ENCODE measurements around the gene CDC42BPG.

The CDC42BPG gene, protein sequence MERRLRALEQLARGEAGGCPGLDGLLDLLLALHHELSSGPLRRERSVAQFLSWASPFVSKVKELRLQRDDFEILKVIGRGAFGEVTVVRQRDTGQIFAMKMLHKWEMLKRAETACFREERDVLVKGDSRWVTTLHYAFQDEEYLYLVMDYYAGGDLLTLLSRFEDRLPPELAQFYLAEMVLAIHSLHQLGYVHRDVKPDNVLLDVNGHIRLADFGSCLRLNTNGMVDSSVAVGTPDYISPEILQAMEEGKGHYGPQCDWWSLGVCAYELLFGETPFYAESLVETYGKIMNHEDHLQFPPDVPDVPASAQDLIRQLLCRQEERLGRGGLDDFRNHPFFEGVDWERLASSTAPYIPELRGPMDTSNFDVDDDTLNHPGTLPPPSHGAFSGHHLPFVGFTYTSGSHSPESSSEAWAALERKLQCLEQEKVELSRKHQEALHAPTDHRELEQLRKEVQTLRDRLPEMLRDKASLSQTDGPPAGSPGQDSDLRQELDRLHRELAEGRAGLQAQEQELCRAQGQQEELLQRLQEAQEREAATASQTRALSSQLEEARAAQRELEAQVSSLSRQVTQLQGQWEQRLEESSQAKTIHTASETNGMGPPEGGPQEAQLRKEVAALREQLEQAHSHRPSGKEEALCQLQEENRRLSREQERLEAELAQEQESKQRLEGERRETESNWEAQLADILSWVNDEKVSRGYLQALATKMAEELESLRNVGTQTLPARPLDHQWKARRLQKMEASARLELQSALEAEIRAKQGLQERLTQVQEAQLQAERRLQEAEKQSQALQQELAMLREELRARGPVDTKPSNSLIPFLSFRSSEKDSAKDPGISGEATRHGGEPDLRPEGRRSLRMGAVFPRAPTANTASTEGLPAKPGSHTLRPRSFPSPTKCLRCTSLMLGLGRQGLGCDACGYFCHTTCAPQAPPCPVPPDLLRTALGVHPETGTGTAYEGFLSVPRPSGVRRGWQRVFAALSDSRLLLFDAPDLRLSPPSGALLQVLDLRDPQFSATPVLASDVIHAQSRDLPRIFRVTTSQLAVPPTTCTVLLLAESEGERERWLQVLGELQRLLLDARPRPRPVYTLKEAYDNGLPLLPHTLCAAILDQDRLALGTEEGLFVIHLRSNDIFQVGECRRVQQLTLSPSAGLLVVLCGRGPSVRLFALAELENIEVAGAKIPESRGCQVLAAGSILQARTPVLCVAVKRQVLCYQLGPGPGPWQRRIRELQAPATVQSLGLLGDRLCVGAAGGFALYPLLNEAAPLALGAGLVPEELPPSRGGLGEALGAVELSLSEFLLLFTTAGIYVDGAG (N-terminal part only)

GRCh38 chr11:64844330-64845128 is at the start of gene CDC42BPG:
Gene CDC42BPG, minus strand, starts transcription at chr11:64844653. Its CDS starts 84 bp downstream, at chr11:64844569.
- DNase-seq (ENCODE audit: low read depth, low spot score), result no peak

GRCh38 chr11:64893194-64894069 is 49.0 kb upstream of the CDC42BPG start:
- DNase-seq (ENCODE audit: low read depth, low spot score), result no peak

GRCh38 chr11:64892838-64893193 is 48.4 kb upstream of the CDC42BPG start:
- DNase-seq (ENCODE audit: low read depth, low spot score), result no peak

- DNase-seq (ENCODE audit: low read depth, low spot score), result no peak
Observed at GRCh38 chr11:64892411-64892831, 48.0 kb upstream of the CDC42BPG start.

GRCh38 chr11:64891880-64892279 is 47.4 kb upstream of the CDC42BPG start:
- no peak for DNase-seq (ENCODE audit: low read depth, low spot score)

DNA sequence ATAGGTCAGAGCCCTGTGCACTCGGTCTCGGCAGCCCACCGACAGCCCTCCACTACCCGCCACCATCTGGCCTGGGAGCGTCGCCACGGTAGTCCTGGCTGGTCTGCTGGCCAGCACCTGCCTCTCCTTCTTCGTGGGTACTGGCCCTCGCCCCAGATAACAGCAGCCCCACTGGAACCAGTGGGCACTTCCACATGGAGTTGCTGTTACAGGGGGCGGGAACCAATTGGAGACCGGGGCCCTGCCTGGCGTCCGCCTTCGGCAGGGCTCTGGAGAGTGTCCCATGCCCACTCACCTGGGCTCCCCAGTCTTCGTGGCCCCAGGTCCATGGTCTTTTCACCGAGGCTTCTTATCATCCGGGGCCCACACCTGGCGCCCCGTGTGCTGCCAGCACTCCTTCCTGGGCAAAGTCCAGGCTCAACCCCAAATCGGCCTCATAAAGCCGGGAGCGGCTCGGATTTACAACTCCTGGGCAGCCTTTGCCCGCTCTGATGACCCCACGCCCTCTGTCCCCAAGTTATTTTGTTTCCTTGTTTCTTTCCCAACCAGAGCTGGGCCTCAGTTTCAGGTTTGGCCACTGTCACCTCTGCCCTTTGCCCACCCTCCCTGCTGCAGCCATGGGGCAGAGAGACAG is 46.9 kb upstream of the CDC42BPG start:
- DNase-seq (ENCODE audit: low read depth, low spot score), result no peak

GRCh38 chr11:64890522-64890939 is 46.1 kb upstream of the CDC42BPG start:
- DNase-seq (ENCODE audit: low read depth, low spot score), result no peak

- no peak for DNase-seq (ENCODE audit: low read depth, low spot score)
Observed at GRCh38 chr11:64888729-64889511, 44.5 kb upstream of the CDC42BPG start.

- no peak for DNase-seq (ENCODE audit: low read depth, low spot score)
Observed at GRCh38 chr11:64888406-64888728, 43.9 kb upstream of the CDC42BPG start.

DNA sequence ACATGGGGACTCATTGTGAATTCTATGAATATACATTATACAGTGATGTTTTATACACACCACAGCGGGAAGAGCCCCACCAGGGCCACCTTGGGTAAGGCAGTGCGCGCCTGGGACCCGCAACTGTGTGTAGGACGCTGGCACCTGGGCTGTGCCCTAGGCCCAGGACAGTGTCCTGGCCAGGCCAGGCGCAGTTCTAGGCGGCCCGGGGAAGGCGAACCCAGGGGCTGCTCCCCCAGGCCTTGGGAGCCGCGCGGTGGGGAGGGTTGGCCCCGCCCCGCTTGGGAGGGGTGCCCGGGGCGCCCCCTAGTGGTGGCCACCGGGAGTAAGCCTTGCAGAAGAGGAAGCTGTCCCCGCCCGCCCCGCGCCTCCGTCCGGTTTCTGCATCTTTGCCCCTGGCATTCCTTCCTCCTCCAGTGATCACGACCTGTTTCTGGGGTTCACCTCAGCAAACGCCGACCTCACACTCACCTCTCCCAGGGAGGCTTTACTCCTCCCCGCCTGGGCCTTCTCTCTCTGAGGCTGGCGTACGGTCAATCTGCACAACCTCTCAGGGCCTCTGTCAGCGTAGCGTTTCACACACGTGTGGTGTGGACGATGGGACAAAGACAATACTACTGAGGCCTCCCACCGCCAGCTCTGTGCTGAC is 43.4 kb upstream of the CDC42BPG start:
- DNase-seq (ENCODE audit: low read depth, low spot score), result no peak

DNA sequence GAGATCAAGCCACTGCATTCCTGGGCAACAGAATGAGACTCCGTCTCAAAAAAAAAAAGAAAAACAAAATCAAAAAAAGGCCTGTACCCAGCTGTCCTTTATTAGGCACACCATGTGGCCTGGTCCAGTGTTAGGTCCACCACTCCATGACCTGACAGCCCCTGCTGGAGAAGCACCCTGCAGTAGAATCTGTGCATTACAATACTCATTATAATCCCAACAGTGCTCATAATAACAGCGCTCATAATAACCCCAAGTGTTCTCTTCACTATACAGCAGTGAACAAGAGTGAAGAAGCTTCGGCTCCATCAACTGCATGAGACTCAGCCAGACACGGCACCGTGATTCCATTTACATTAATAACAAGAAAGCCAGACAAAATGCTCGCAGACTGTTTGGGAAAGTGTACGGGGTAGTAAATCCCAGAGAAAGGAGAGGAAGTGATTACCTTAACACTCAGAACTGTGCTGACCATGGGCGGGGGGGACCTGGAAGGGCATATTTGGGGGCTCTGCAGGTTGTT is 42.8 kb upstream of the CDC42BPG start:
- DNase-seq (ENCODE audit: low read depth, low spot score), result no peak

GRCh38 chr11:64885367-64886286 is 41.2 kb upstream of the CDC42BPG start:
- no peak for DNase-seq (ENCODE audit: low read depth, low spot score)

- no peak for DNase-seq (ENCODE audit: low read depth, low spot score)
Observed at GRCh38 chr11:64884019-64884418, 39.6 kb upstream of the CDC42BPG start.

DNA sequence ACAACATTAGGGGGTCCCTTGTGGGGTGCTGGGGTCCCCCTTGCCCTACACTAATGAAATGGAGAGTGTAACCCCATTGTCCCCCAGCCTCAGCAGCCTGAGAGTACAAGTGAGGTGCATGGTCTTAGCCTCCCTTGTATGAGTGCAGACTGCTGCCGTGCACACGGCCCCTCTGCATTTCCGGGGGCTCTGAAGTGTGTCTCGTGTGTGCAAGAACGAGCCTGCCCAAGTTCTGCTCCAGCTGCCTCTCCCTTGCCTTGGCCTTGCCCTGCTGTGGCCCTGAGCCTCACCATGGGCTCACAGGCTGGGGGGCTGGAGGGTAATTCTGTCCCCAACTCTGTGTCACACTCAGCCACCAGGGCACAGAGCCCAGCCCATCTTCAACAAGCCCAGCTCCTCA is 39.1 kb upstream of the CDC42BPG start:
- DNase-seq (ENCODE audit: low read depth, low spot score), result no peak

DNA sequence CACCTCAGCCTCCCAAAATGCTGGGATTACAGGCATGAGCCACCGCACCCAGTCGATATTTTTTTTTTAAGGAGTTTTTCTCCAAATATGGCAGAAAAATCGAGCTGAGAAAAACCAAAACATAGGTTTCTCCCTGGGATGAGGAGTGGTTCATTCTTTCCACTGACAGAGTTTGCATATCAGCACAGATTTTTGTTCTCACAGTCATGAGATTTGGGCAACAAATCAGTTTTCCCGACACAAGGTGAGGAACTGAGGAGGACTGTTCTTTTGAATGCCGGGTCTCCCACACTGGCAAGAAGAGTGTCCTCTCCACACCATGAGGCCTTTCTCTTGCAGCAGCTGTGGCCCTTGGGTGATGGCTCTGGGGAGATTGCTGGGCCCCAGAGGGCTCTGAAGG is 37.8 kb upstream of the CDC42BPG start:
- DNase-seq (ENCODE audit: low read depth, low spot score), result no peak

- DNase-seq (ENCODE audit: low read depth, low spot score), result no peak
Observed at GRCh38 chr11:64881476-64881875, 37.0 kb upstream of the CDC42BPG start.

Data from smooth muscle cell of the brain vasculature (primary cell).